ENCODE measurements around the gene DIPK1A. TPM values are rescaled to one million over a fixed set of nuclear protein-coding genes. Genes with fewer than 3 reads are reported as not detected.

The DIPK1A gene
- total RNA-seq, 1 donor, result 29.0 TPM

- Histone ChIP-seq H3K4me3 (ENCODE audit: insufficient read depth, low read length) (no peak overlapping the region), H3K27me3 (ENCODE audit: insufficient read depth, low read length) (peaks cover 27% of the 10 kb centered on the region), H3K27ac (ENCODE audit: low read depth, low read length) (no peak overlapping the region), H4K20me1 (ENCODE audit: insufficient read depth, low read length) (no peaks in the 10 kb centered on the region), H3K36me3 (ENCODE audit: insufficient read depth, low read length) (no peaks in the 10 kb centered on the region), H2AFZ (ENCODE audit: low read length) (no peak overlapping the region), H3K4me1 (ENCODE audit: insufficient read depth, low read length) (no peaks in the 10 kb centered on the region), H3K9me3 (ENCODE audit: low read depth, low read length) (no peaks in the 10 kb centered on the region), H3K79me2 (ENCODE audit: insufficient read depth, low read length) (no peaks in the 10 kb centered on the region), H3K4me2 (ENCODE audit: insufficient read depth, low read length) (no peak overlapping the region)
- TF ChIP-seq CTCF (IDR thresholded peaks at IDR 0.05; ENCODE audit: extremely low read depth, low read depth, low read length), result peak; percentile 56
- DNase-seq (ENCODE audit: insufficient read length, low spot score, missing footprints), result no peak
Observed at GRCh38 chr1:92968138-92969032, 7.1 kb upstream of the DIPK1A start.

GRCh38 chr1:92964998-92965397 is 3.7 kb upstream of the DIPK1A start:
- H2AFZ ChIP-seq (ENCODE audit: low read length), result no peak overlapping the region
- no peak overlapping the region for H3K4me3 ChIP-seq (ENCODE audit: insufficient read depth, low read length)
- DNase-seq (ENCODE audit: insufficient read length, low spot score, missing footprints), result no peak
- H3K4me1 ChIP-seq (ENCODE audit: insufficient read depth, low read length), result peaks cover 9% of the 10 kb centered on the region
- TF ChIP-seq CTCF (IDR thresholded peaks at IDR 0.05; ENCODE audit: extremely low read depth, low read depth, low read length), result no peak
- no peak overlapping the region for H3K27ac ChIP-seq (ENCODE audit: low read depth, low read length)
- peaks cover 7% of the 10 kb centered on the region for H3K27me3 ChIP-seq (ENCODE audit: insufficient read depth, low read length)
- H4K20me1 ChIP-seq (ENCODE audit: insufficient read depth, low read length), result no peaks in the 10 kb centered on the region
- H3K36me3 ChIP-seq (ENCODE audit: insufficient read depth, low read length), result no peaks in the 10 kb centered on the region
- H3K9me3 ChIP-seq (ENCODE audit: low read depth, low read length), result no peaks in the 10 kb centered on the region
- H3K79me2 ChIP-seq (ENCODE audit: insufficient read depth, low read length), result no peaks in the 10 kb centered on the region
- no peak overlapping the region for H3K4me2 ChIP-seq (ENCODE audit: insufficient read depth, low read length)

DNA sequence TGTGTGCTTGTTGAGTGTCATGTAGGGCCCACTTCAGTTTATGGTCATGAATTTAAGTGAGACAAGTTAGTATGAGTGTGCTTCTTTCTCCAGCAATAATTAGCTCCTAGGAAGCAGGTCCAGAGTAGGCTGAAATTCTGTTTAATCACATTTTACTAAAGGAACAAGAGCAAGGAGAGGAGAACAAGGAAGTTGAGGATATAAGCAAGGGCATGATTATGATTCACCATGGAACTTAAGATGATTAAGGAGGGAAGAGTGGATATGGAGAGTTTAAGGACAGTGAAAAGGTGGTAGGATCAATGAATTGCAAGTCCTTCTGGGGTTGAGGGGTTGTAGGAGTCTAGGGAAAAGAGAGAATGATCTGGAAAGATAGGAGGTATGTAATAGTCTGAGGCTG is 3.1 kb upstream of the DIPK1A start:
- Histone ChIP-seq H4K20me1 (ENCODE audit: insufficient read depth, low read length) (no peaks in the 10 kb centered on the region), H2AFZ (ENCODE audit: low read length) (no peak overlapping the region), H3K4me1 (ENCODE audit: insufficient read depth, low read length) (peaks cover 9% of the 10 kb centered on the region), H3K4me3 (ENCODE audit: insufficient read depth, low read length) (no peak overlapping the region), H3K27me3 (ENCODE audit: insufficient read depth, low read length) (peaks cover 6% of the 10 kb centered on the region), H3K9me3 (ENCODE audit: low read depth, low read length) (no peaks in the 10 kb centered on the region), H3K79me2 (ENCODE audit: insufficient read depth, low read length) (no peaks in the 10 kb centered on the region), H3K4me2 (ENCODE audit: insufficient read depth, low read length) (no peak overlapping the region), H3K27ac (ENCODE audit: low read depth, low read length) (no peak overlapping the region), H3K36me3 (ENCODE audit: insufficient read depth, low read length) (no peaks in the 10 kb centered on the region)
- TF ChIP-seq CTCF (IDR thresholded peaks at IDR 0.05; ENCODE audit: extremely low read depth, low read depth, low read length), result no peak
- no peak for DNase-seq (ENCODE audit: insufficient read length, low spot score, missing footprints)

GRCh38 chr1:92961896-92962752 is 862 bp upstream of the DIPK1A start:
- peak overlapping the region; percentile 73 for H3K27ac ChIP-seq (ENCODE audit: low read depth, low read length)
- DNase-seq (ENCODE audit: insufficient read length, low spot score, missing footprints), result peak; percentile 88
- peaks cover 9% of the 10 kb centered on the region for H3K4me1 ChIP-seq (ENCODE audit: insufficient read depth, low read length)
- H2AFZ ChIP-seq (ENCODE audit: low read length), result peak overlapping the region; percentile 88
- peak overlapping the region; percentile 93 for H3K4me2 ChIP-seq (ENCODE audit: insufficient read depth, low read length)
- no peak for TF ChIP-seq CTCF (IDR thresholded peaks at IDR 0.05; ENCODE audit: extremely low read depth, low read depth, low read length)
- no peaks in the 10 kb centered on the region for H3K9me3 ChIP-seq (ENCODE audit: low read depth, low read length)
- H3K79me2 ChIP-seq (ENCODE audit: insufficient read depth, low read length), result no peaks in the 10 kb centered on the region
- no peaks in the 10 kb centered on the region for H4K20me1 ChIP-seq (ENCODE audit: insufficient read depth, low read length)
- H3K27me3 ChIP-seq (ENCODE audit: insufficient read depth, low read length), result peaks cover 6% of the 10 kb centered on the region
- H3K4me3 ChIP-seq (ENCODE audit: insufficient read depth, low read length), result peak overlapping the region; percentile 84
- H3K36me3 ChIP-seq (ENCODE audit: insufficient read depth, low read length), result no peaks in the 10 kb centered on the region
